NB4 (cell line): ENCODE data around the gene TP73.

Experiments used
- DNase-seq: peaks from one replicate; pipeline ENCODE4 v3.0.0; 2010; ENCODE audit warnings: low read depth
- H3K4me3 ChIP-seq: one replicate; pipeline ENCODE4 v1.5.1; 2011; ENCODE audit warnings: mild to moderate bottlenecking, low read depth, low read length, moderate library complexity
- CTCF ChIP-seq: IDR thresholded peaks from one replicate; pipeline ENCODE4 v1.5.1; 2012; ENCODE audit warnings: low read depth, low read length
- MAX ChIP-seq: IDR thresholded peaks from 2 replicates; pipeline ENCODE4 v1.6.1; 2011; ENCODE audit warnings: low read depth, low read length
- MYC ChIP-seq: IDR thresholded peaks from 2 replicates; pipeline ENCODE4 v1.6.1; 2011; ENCODE audit warnings: low read depth, low read length
- POLR2A ChIP-seq: IDR thresholded peaks from 2 replicates; pipeline ENCODE4 v1.6.1; 2011; ENCODE audit warnings: mild to moderate bottlenecking; ENCODE audit not compliant: insufficient read length; ENCODE audit errors: extremely low read depth

TP73 gene

GRCh38 chr1:3687504-3687903 lies 35.2 kb downstream of the TP73 start:
- TF ChIP-seq POLR2A: no peak
- TF ChIP-seq MYC: no peak
- no peak for TF ChIP-seq CTCF
- no peak for TF ChIP-seq MAX
- no peak for DNase-seq
- H3K4me3 ChIP-seq: no peak overlapping the region

GRCh38 chr1:3688356-3689137 lies 36.2 kb downstream of the TP73 start:
- no peak for TF ChIP-seq MYC
- no peak for TF ChIP-seq POLR2A
- no peak for TF ChIP-seq CTCF
- TF ChIP-seq MAX: no peak
- DNase-seq: peak; percentile 47
- H3K4me3 ChIP-seq: no peak overlapping the region

GRCh38 chr1:3689138-3689750 lies 36.9 kb downstream of the TP73 start:
- H3K4me3 ChIP-seq: no peak overlapping the region
- DNase-seq: no peak
- TF ChIP-seq MYC: no peak
- TF ChIP-seq MAX: no peak
- no peak for TF ChIP-seq CTCF
- no peak for TF ChIP-seq POLR2A

- DNase-seq: no peak
- TF ChIP-seq MYC (no peak), CTCF (no peak), MAX (no peak), POLR2A (no peak)
Observed at GRCh38 chr1:3690282-3691065, 38.2 kb downstream of the TP73 start.

GRCh38 chr1:3691421-3692204 lies 39.3 kb downstream of the TP73 start:
- peak; percentile 56 for DNase-seq
- TF ChIP-seq POLR2A (no peak), CTCF (no peak), MYC (no peak), MAX (no peak)
- H3K4me3 ChIP-seq: no peak overlapping the region

More at GRCh38 chr1:3690282-3691065, 38.2 kb downstream of the TP73 start:
- no peak overlapping the region for H3K4me3 ChIP-seq
